ENCODE measurements around the gene LYPD8.

Gene LYPD8

GRCh38 chr1:248751142-248751541 is 4.4 kb downstream of the LYPD8 start:
- no peak overlapping the region for H3K27ac ChIP-seq
- no peak for TF ChIP-seq CTCF (conservative IDR thresholded peaks at IDR 0.05)
- no peak for TF ChIP-seq ZFX (IDR thresholded peaks at IDR 0.05)

- TF ChIP-seq ZFX (IDR thresholded peaks at IDR 0.05) (no peak), CTCF (conservative IDR thresholded peaks at IDR 0.05) (no peak)
Observed at GRCh38 chr1:248750496-248750895, 5.1 kb downstream of the LYPD8 start.

GRCh38 chr1:248748211-248748610 is 7.3 kb downstream of the LYPD8 start:
- TF ChIP-seq ZFX (IDR thresholded peaks at IDR 0.05) (no peak), CTCF (conservative IDR thresholded peaks at IDR 0.05) (no peak)
- no peak overlapping the region for H3K27ac ChIP-seq

More at GRCh38 chr1:248750496-248750895, 5.1 kb downstream of the LYPD8 start:
- H3K27ac ChIP-seq = no peak overlapping the region

- no peak overlapping the region for H3K27ac ChIP-seq
- no peak for TF ChIP-seq ZFX (IDR thresholded peaks at IDR 0.05)
- TF ChIP-seq CTCF (conservative IDR thresholded peaks at IDR 0.05) = no peak
Observed at GRCh38 chr1:248740876-248741275, 14.7 kb downstream of the LYPD8 start.

- H3K27ac ChIP-seq = no peak overlapping the region
Observed at GRCh38 chr1:248739572-248740205, 15.9 kb downstream of the LYPD8 start.

GRCh38 chr1:248737457-248737856 is 18.1 kb downstream of the LYPD8 start:
- no peak overlapping the region for H3K27ac ChIP-seq
- TF ChIP-seq CTCF (conservative IDR thresholded peaks at IDR 0.05) = no peak
- no peak for TF ChIP-seq ZFX (IDR thresholded peaks at IDR 0.05)

More at GRCh38 chr1:248739572-248740205, 15.9 kb downstream of the LYPD8 start:
- TF ChIP-seq CTCF (conservative IDR thresholded peaks at IDR 0.05) = no peak
- no peak for TF ChIP-seq ZFX (IDR thresholded peaks at IDR 0.05)

- TF ChIP-seq ZFX (IDR thresholded peaks at IDR 0.05) (no peak), CTCF (conservative IDR thresholded peaks at IDR 0.05) (no peak)
- H3K27ac ChIP-seq = no peak overlapping the region
Observed at GRCh38 chr1:248736977-248737376, 18.6 kb downstream of the LYPD8 start.

Data from C4-2B (cell line).